Measurements from ENCODE around the gene NAT9.

The NAT9 gene

GRCh38 chr17:74792586-74793105 lies 16.5 kb upstream of the NAT9 start:
- no peak overlapping the region for H3K27ac ChIP-seq
- no peak for DNase-seq (ENCODE audit: low spot score)
- no peak for TF ChIP-seq CTCF (conservative IDR thresholded peaks at IDR 0.05; ENCODE audit: low read depth)
- CTCF ChIA-PET: interaction anchor here (0.6 to 2.3 kb wide), 6 partner anchors 16 to 217 kb away, joined by 3 to 30 read pairs (median 5); no protein-coding TSS in a partner anchor
- POLR2A ChIA-PET (ENCODE audit: low non-redundant PET): no interaction called here

- no peak for DNase-seq (ENCODE audit: low spot score)
- POLR2A ChIA-PET (ENCODE audit: low non-redundant PET): interaction anchor here (0.8 kb wide), 1 partner anchor 75 kb away, joined by 3 read pairs; no protein-coding TSS in a partner anchor
- H3K27ac ChIP-seq: no peak overlapping the region
- no peak for TF ChIP-seq CTCF (conservative IDR thresholded peaks at IDR 0.05; ENCODE audit: low read depth)
- CTCF ChIA-PET: interaction anchor here (0.5 to 2.3 kb wide), 24 partner anchors 10 to 414 kb away, joined by 3 to 30 read pairs (median 5); partner anchors contain the start of genes GRIN2C and NAT9
These were observed 14.3 kb upstream of the NAT9 start for GRCh38 chr17:74790161-74791058.

- POLR2A ChIA-PET (ENCODE audit: low non-redundant PET): no interaction called here
- no peak for DNase-seq (ENCODE audit: low spot score)
- CTCF ChIA-PET: no interaction called here
- peak overlapping the region; percentile 13; the same call in 1 of the 2 replicates for H3K27ac ChIP-seq
- TF ChIP-seq CTCF (conservative IDR thresholded peaks at IDR 0.05; ENCODE audit: low read depth): no peak
These were observed 10.4 kb upstream of the NAT9 start for GRCh38 chr17:74786431-74787055.

GRCh38 chr17:74785981-74786360 lies 9.8 kb upstream of the NAT9 start:
- TF ChIP-seq CTCF (conservative IDR thresholded peaks at IDR 0.05; ENCODE audit: low read depth): no peak
- POLR2A ChIA-PET (ENCODE audit: low non-redundant PET): no interaction called here
- CTCF ChIA-PET: interaction anchor here (1.1 kb wide), 1 partner anchor 41 kb away, joined by 3 read pairs; no protein-coding TSS in a partner anchor
- H3K27ac ChIP-seq: peak overlapping the region; percentile 13; the same call in 1 of the 2 replicates
- no peak for DNase-seq (ENCODE audit: low spot score)

GRCh38 chr17:74785096-74785980 lies 9.2 kb upstream of the NAT9 start:
- no peak overlapping the region for H3K27ac ChIP-seq
- TF ChIP-seq CTCF (conservative IDR thresholded peaks at IDR 0.05; ENCODE audit: low read depth): no peak
- POLR2A ChIA-PET (ENCODE audit: low non-redundant PET): no interaction called here
- no peak for DNase-seq (ENCODE audit: low spot score)
- CTCF ChIA-PET: interaction anchor here (1.1 kb wide), 1 partner anchor 40 kb away, joined by 3 read pairs; no protein-coding TSS in a partner anchor
